HG03175 (cell line): ENCODE measurements around the gene OSM.

ENCODE experiments used
- ATAC-seq: cut with Tn5 transposase; IDR thresholded peaks from one replicate; pipeline ENCODE4 v1.9.1; 2021; ENCODE audit warnings: mild to moderate bottlenecking, moderate library complexity; ENCODE audit not compliant: unreplicated experiment

Gene OSM

DNA sequence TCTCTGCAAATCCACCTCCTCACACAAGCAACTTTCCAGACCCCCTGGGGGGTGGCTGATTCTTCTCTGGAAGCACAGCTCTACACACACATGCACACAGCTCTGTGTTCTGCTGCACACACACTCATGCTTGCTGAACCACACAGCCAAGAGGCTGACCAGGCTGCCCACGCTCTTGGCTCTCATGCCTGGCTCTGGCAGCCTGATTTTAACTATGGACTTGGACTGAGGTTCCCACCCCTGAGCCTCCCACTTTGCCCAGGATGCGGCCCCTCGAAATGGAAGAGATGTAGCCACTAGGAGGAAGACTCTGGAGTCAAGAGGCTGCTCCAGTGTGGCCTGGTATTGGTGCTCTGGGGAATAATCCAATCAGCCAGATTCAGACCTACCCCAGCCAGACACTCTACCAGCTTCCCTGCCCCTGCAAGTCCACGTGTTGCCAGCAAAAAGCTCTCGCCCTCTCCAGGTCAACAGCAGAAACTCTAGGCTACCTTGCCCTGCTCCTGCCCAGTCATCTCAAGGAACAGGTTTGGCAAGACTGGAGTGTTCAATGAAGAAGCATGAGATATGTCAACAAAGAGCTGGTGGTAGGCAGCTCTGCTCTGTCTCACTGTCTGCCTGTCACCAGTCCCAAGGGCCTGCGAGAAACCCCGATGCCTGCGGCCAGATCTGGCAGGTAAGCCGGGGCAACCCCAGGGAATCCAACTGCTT is 31.5 kb upstream of the OSM start:
- ATAC-seq: no peak

DNA sequence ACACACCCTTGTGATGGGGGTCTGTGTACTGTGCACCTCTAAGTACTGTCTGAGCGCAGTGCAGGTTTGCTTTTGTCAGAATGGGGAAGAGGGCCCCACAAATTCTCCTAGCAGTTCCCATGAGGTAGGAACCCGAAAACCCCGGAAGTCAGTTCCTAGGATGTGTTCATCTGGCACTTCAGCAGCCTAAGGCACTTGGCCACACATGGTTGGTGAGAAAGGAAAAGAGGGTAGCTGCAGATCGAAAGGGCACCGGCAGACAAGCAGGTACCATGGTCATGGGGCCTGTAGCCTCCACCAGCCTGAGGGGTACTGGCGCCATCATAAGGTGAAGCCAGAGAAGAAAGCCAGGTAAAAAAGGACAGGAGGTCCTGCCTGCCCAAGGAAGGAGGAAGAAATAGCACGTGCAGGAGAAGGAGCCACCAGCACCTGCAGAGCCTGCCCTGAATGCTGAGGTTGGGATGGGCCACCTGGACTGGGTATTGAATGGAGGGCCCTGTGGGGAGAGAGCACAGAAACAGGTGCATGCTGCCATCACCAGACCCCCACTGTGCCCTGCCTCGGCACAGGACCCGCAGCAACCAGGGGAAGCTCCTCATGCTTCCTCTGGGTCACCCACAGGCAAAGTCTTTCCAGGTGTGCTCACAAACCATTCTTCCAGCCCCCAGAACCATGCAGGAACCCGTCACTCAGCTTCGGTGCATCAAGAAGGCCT is 30.8 kb upstream of the OSM start:
- ATAC-seq: no peak

DNA sequence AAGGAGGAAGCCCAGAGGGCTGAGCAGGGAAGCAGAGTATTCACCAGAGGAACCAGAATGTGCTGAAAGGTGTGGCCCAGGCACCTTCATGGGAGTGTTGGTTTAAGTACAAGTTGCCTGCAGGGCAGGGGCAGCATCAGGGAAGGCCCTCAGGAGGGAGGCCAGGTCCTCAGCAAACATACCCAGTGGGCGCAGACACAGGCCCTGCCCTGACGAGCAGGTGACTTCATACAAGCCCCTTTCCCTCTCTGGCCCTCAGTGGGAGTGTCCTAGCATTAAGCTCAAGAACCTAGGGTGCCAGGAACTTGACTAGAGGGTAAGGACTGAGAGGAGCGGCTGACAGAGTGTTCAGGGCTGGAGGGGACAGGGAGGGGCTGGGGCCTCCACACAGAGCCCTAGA is 30.2 kb upstream of the OSM start:
- ATAC-seq: no peak

DNA sequence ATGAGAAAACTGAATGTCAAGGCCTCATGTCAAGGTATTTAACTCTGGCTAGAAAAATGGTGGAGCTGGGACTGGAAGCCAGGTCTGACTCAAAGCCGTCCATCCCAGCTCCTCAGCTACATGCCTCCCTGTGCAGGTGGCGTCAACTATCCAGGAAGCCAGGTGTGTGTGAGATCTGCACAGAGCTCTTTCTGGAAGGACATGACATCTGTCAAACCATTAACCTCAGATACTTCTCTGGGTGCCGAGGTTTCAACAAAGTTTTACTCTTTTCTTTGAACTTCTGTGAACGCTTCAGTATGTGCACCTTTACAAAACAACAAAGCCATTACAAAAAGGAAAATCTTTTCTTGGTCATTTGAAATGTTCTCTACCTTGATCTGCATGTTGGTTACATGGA is 29.7 kb upstream of the OSM start:
- no peak for ATAC-seq

DNA sequence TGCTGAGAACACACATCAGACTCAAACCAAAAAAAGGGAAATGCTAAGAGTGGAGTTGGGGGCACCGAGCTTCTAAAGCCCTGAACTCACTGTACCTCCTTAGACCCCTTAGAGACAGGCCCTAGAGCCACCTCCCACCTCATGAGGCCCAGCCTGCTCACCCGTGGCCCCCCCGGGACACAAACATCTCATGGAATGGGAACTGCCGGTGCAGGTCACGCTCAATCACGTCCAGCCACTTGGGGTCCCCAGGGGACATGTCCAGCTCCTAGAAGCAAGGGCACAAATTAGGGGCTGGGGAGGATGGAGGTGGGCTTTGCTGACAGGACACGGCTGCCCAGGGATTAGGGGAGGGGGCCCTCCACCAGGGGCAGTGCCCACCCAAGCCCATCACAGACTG is 28.9 kb upstream of the OSM start:
- ATAC-seq: no peak

DNA sequence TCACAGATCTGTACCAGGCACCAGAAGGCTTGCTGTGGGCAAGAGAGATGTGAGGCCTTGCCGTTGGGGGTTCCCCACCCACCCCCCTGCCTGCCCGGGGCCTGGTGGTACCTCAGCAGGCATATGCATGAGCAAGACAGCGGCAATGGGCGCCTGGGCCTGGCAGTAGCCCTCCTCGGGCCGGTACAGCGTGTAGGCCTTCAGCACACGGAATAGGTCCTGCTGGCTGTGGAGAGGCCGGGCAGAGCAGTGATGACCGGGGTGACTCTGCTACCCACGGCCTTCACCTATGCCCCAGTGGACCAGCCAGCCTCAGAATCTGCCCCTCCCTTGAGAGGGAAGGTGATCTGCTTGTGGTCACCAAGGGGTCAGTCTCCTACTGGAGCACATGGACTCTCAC is 28.2 kb upstream of the OSM start:
- no peak for ATAC-seq

DNA sequence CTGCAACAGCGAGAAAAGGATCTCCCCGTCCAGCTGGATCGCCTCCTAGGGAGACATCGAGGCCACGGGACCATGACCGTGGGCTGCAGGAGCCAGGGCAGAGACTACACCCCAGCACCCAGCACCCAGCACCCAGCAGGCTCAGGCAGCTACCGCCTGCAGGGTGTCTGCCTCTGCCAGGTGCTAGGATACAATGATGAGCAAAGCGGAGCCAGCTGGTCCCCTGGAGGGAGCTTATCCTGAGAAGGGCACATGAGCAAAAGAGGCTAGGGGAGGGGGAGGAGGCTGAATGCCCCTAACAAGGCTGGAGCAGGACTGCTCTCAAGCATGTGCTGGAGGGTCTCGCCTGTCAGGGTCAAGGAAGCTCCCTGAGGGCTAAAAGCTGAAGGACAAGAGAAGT is 27.4 kb upstream of the OSM start:
- ATAC-seq: no peak

DNA sequence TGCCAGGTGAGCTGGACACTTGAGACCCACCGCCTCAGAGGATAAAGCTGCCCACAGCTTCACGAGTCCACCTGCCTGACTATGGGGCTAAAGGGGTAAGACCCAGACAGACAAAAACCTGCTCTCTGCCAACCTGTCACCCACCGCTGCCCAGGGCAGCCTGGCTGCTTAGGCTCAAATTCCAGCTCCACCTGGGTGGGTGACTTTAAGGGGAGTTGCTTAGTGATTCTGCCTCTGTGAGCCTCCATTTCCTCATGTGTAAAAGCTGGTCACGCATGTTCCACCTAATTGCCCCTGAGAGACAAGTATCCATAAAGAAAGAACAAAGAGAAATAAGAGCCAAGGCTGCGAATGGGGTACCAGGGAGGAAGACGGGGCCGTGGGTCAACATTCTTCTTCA is 26.4 kb upstream of the OSM start:
- no peak for ATAC-seq

DNA sequence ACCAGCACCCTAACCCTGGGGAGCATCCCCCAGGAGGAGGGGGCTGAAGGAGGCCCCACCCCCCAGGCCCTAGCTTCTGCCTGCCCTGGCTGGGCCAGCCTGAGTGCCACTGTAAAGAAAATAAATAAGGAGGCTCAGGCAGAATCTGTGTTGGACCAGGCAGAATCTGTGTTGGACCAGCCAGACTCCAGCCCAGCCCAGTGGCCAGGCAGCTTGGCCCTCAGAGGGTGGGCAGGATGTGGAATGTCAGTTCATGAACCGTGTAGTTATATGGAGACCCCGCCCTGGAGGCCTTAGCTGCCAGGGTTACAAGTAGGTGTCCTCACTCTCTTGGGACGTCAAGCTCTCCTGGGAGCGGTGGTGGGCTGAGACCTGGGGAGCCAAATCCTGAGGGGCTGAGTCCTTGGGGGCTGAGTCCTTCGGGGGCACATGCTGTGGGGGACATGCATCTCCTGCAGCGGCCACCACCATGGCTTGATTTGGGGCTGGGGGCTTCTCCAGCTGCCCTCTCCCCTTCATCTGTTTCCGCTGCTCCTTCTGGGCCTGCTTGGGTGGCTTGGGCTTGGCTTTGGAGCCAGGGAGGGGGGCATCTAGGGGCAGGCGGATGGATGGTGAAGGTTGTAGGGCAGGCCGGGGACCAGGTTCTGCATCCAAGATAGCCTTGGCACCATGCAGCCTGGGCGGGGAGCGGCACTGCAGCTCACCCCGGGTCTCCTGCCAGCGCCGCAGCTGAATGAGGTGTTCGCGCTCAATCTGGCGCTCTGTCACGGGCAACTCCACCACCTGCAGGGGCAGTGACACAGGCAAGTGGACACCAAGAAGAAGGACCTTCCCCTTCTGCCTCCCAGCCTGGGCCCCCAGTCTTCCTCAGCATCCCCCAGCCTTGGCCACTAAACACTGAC is 25.7 kb upstream of the OSM start:
- ATAC-seq: no peak

DNA sequence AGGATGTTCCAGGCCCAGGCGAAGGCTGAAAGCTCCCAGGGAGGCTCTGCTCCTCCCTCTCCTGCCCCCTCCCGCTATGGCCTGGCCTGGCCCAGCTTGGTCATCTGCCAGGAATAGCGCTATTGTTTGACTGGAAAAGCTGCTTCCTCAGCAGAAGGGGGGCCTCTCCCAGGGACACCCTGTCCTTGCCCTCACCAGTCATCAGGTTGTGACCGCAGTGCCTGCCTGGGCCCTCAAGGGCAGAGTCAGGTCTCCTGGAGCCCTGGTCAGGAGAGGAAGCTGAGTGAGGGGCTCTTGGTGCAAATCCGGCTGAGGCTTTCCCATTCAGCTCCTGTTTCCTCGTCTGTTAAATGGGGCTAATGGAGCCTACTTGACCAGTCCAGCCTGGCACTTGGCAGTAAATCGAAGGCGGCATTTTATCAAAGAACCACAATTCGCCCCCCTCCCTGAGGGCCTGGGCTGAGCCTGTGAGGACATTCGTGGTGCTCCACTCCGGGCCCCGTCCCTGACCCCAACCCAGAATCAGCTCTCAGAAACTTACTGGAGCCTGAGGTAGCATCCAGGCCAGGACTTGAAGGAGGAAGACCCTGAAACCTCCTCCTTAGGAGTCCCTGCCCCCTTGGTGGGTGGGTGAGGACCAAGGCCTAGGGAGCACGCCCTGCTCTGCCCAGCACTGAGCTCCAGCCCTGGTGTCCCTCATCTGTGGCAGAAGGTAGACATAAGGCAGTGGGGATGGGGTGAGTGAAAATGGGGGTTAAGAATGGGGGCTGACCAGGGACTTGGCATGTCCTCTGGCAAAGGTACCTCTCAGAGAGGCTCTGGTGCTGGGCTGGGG is 24.6 kb upstream of the OSM start:
- ATAC-seq: no peak

DNA sequence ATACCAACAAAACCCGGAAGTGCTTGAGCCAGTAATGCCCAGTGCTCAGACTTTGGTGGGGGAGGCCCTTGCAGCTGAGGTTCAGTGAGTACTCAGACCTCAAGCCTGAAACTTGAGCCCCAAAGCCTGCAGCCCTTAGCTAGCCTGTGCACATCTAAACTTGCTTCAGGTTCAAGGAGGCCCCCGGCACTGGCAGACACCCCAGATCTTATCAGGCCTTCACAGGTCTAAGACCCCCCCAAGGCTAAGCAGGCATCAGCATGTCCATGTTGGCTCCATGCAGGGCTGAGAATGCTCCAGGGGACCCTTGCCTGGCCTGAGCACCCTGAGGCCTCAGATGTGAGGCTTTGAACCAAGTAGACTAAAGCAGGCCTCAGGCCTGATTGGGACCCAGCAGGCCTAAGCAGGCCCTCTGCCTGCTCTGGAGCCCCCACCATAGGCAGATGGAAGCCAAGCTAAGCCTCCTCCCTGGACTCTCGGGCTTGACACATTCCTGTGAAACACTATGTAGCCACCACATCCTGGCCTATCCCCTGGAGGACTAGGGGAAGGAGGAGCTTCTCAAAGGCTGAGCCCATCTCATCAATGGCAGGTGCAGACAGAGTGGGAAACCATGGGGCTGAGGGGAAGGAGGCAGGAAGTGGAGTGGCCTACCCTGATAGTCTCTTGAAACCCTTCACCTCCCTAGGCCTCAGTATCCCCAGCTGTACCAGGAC is 23.8 kb upstream of the OSM start:
- ATAC-seq: no peak

DNA sequence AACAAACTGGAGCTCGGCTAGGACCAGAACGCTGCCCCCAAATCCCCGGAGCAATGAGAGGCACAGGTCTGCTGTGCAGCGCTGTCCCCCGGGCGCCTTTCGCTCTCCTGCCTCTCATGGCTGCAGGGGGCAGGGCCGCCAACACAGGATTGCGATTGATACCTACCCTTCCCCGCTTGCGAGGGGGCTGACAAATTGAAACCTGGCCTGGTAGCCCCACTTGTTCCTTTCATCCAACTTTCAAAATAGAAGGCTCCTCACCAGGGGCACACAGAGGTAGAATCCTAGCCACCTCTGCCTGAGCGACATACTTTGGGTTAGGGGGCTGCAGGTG is 23.3 kb upstream of the OSM start:
- peak; percentile 26 for ATAC-seq

DNA sequence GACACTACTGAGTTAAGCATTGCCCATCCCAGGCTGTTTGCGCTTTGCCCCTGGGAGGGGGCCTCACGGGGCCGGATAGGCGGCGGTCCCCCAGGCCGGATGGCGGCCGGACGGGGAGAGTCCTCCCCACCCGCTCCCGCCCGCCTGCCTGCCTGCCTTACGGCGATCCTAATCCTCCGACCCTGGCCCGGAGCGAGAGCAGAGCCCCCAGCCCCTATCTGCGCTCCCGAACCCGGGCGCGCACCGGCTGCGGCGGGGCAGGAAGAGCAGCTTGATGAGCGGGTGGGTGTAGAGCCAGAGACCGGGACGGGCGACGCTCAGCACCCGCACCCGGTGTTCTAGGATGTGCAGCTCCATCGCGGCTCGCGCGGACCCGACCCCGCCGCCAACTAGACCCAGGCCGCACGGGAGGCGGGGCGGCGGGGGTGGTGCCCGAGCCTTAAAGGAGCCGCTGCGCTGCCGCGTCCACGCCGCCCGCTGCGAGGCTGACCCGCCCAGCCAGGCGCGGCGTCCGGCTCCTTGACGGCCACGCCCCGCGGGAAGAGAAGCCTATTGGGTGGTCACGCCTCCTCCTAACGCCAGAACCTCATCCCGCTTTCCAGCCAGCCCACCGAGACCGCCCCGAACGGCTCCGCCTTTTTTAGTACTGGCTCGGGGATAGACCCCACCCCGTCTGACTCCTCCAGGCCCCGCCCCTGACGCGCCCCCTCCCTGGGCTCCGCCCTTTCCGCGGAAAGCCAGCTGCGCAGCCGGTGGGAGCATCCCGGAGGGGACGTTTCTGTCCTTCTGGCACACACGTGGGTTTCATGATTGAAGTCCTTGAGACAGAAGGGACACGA is 22.7 kb upstream of the OSM start, which contains the start of gene CASTOR1:
Gene CASTOR1 (minus strand): TSS at position 365 of the 839 bp plus-strand sequence. CDS start 8 bp downstream, at position 357.
- ATAC-seq: peak; percentile 50

DNA sequence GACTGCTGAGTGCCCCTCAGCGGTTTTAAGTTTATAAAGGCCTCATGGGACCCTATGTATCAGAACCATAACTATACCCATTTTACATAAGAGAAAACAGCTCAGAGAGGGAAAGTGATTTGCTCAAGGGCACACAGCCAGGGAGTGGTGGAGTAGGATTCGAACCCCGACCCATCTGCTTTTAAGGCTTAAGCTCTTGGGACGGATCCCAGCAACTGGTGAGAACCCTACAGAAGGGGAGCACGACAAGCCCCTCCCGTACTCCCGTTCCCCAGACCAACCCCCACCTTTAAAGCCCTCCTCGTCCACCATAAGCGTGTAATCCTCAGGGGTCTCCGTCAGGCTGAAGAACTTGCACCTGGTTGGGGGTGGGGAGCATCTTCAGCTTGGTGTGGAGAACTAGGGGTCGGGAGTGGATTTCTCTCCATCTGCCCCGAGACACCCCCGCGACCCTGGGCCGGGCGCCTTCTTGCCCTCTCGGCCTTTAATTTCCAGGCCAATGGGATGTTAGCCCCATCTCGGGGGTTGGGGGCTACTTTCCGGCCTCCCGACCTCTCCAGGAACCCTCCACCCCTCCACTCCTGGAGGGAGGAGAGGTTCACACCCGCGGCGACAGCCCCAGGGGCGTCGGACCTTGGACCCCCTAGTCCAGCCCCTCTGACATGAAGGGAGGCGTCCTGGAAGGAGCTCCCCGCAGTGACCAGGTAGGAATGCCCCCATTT is 21.9 kb upstream of the OSM start:
- ATAC-seq: no peak

DNA sequence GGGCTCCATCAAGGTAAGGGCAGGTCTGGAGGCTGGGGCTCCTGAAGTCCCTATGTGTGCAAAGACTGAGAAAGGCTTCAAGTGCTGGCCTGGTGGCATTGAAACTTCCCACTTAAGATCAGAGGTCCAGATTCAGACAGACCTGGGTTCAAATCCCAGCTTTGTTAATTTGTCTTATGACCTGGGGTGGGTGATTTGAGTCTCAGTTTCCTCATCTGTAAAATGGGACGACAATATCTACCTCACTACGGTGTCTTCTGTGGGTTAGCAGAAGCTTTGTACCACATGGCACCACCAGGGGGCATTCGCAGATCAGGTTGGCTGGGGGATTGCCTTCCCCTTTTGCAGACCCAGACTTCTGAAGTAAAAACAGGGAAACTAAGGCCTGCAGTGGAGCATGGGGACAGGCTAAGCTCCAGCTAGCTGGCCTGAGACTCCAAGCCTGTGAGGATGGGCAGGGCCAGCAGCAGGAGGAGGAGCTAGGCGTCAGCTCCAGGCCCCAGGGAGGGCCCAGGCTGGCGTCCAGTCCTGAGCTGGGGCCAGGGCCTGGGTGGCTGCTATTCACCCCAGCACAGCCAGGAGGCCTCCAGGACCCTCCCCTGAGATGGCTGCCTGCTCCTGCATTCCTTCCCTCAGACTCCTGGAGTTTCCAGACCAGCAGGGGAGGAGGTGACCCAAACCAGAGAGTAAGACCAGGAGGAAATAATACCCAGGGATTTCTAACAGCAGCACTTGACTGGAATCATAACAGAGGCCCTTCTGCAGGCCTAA is 21.2 kb upstream of the OSM start:
- ATAC-seq: no peak

DNA sequence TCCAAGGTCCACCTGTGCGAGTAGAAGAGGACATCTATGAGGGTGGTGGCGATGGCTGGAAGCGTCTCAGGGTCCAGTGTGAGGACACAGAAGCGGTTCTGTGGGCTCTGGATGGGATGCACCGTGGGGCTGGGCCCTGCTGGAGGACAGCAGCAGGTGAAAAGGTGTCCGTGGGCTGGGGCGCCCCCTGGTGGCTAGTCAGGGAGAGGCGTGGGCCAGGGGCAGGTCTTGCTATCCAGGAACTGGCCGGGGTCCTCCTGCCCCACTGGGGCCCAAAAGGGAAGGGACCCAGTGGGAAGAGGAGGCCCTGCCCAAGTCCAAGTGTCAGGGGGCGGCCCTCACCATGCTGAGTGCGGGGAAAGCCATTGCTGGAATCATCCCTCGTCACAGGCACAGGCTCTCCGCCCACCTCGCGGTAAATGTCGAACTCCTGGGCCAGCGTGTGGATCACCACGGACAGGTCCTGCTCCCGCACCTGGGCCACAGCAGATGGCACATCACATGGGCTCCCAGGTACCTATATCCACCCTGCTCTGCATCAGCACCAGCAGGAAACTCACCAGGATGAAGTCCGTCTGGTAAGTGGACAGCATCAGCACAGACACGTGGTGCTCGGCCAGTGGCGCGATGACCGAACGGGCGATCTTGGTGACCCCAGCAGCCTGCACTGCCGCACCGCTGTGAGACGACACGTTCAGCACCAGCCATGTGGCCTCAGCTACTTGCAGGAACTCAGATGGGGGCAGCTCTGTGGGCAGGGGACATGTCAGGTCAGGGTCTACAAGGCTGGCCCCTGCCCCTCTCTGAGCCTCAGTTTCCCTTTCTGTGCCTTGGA is 20.4 kb upstream of the OSM start:
- no peak for ATAC-seq

DNA sequence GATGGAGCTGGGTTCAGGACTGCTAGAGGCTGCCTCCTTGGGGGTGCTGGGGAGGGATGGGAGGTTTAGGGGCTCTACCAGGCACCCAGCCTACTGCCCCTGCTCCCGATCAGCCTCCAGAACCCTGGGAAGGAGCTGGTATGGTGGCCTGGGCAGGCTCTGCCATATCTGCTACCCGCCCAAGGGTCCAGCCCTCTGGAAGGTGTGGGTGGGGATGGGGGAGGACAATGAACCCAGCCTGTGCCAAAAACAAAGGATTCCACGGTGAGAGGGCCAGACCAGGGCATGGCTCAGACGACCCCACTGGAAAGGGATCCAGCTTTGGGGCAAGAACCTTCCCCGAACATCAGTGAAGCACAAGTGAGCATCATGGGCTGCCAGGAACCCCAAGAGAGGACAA is 19.7 kb upstream of the OSM start:
- ATAC-seq: no peak
